Heart left ventricle (tissue), 16 donors: ENCODE results near the gene C1orf159. TPM values are rescaled to one million over a fixed set of nuclear protein-coding genes. Genes with fewer than 3 reads are reported as not detected.

ENCODE experiments used
- ATAC-seq, 4 donors: fragments of 200-7000 bp; cut with Tn5 transposase; one replicate each; pipeline ENCODE4 v1.9.1; 2020 to 2022; ENCODE audit warnings: moderate library complexity in 4 of 4, mild to moderate bottlenecking in 3 of 4, moderate number of reproducible peaks in 1 of 4
- DNase-seq, 5 donors: peaks; one replicate each; pipeline ENCODE4 v3.0.0-alpha.2; 2020
- H3K27ac ChIP-seq, 12 donors: fragments of 200-600 bp; sonication (generic) in 4 of 12; one replicate each; pipeline versions ENCODE4 v1.5.0 to v1.8.0; 2016 to 2022; ENCODE audit warnings: mild to moderate bottlenecking in 2 of 12
- H3K27me3 ChIP-seq, 9 donors: fragments of 200-600 bp; sonication (generic) in 2 of 9; one replicate each; pipeline versions ENCODE4 v1.5.1 to v1.8.0; 2016 to 2022; ENCODE audit warnings: mild to moderate bottlenecking in 3 of 9
- H3K36me3 ChIP-seq, 9 donors: fragments of 200-600 bp; sonication (generic) in 2 of 9; one replicate each; pipeline versions ENCODE4 v1.5.0 to v1.8.0; 2018 to 2022; ENCODE audit warnings: mild to moderate bottlenecking in 2 of 9
- H3K4me1 ChIP-seq, 12 donors: fragments of 200-600 bp; sonication (generic) in 4 of 12; one replicate each; pipeline versions ENCODE4 v1.5.0 to v1.8.0; 2016 to 2022; ENCODE audit warnings: mild to moderate bottlenecking in 3 of 12
- H3K4me3 ChIP-seq, 12 donors: fragments of 200-600 bp; sonication (generic) in 4 of 12; one replicate each; pipeline versions ENCODE4 v1.5.0 to v1.8.0; 2017 to 2022; ENCODE audit warnings: mild to moderate bottlenecking in 9 of 12, moderate library complexity in 4 of 12
- H3K9me3 ChIP-seq, 12 donors: fragments of 200-600 bp; sonication (generic) in 4 of 12; one replicate each; pipeline versions ENCODE4 v1.5.0 to v1.8.0; 2016 to 2022; ENCODE audit warnings: mild to moderate bottlenecking in 1 of 12
- POLR2A ChIP-seq, 2 donors: fragments of 450-650 bp; IDR thresholded peaks; one replicate each; pipeline ENCODE4 v1.6.1; 2017; ENCODE audit warnings: antibody characterized with exemption in 2 of 2, mild to moderate bottlenecking in 2 of 2, moderate library complexity in 2 of 2
- WGBS, 4 donors: extraction: QIAGEN DNeasy Blood & Tissue Kit in 2 of 4; methylation state at CpG; one replicate each; pipeline versions ENCODE4 v1.1.5 to v1.1.7; 2013 to 2018; 5-methylcytosine and 5-hydroxymethylcytosine counted together
- intact Hi-C, 10 donors: fragments of 100-400 bp; cut with DNase I; formaldehyde crosslinking; loops; one replicate each; pipeline versions ENCODE4 v1.11.1 to v1.14.2; 2022
- polyA plus RNA-seq, 2 donors: library from polyadenylated mRNA; stranded (reverse); fragments of 200-250 nt; gene quantifications; one replicate each; pipeline ENCODE4 v1.2.3, GENCODE V29; 2013
- total RNA-seq, 9 donors: library from RNA; depleted of rRNA in 2 of 9; stranded (reverse); fragments of >200 nt in 2 of 9; fragmentation: NEBNext Ultra II Directional in 3 of 9; extraction: Animal tissue kit (Norgen Biotek cat#: 25700) in 3 of 9; gene quantifications; one replicate each; pipeline versions ENCODE4 v1.1.0 to v1.2.4, GENCODE V29; 2016 to 2023
- TF ChIP-seq, protein P1 (sequence below), 12 donors: fragments of 200-600 bp; sonication (generic) in 4 of 12; IDR thresholded peaks; one replicate each; pipeline versions ENCODE4 v1.5.0 to v1.8.0; 2018 to 2022; ENCODE audit warnings: antibody characterized with exemption in 12 of 12, mild to moderate bottlenecking in 5 of 12
- donor health status: ischemic (EF 13 %, LVEDD 7.1; RV severe dilation, severe dysfunction).
- donor health status: healthy with polysubstance abuse.
- donor health status: DM: no; HTN: yes; CAD: no.
- donor health status: DM: no; HTN: no; CAD: no.
- donor health status: ischemic (EF 25% LVEDD 6.9; RV normal size, moderate dysfunction).
- donor health status: ischemic (EF 25% LVEDD 5.7; RV mildly dilated, moderate dysfunction).
- donor health status: healthy.
- donor health status: DM: yes; HTN: yes; CAD: no.
- donor health status: ischemic (EF 35%, LVEDD 5.7; RV mildly dilated, moderate dysfunction).
- donor health status: nonischemic (EF 11% LVEDD 7.7; RV severe dilation, severe dysfunction).
- donor health status: DM: yes; HTN: yes; CAD: no.
- donor health status: PGD.
- donor health status: ischemic (EF 29% LVEDD 5.4; RV normal size, mild dysfunction).
- donor health status: nonischemic (EF 23%, LVEDD 6.1; RV moderate dilation, normal function).

C1orf159 gene
- total and polyA plus RNA-seq, 11 donors = 3.7 to 7.2 (median 4.4) TPM

- no peak overlapping the region for H3K4me3 ChIP-seq
- H3K4me1 ChIP-seq = no peaks in the 10 kb centered on the region
- no peak overlapping the region for H3K27ac ChIP-seq
- TF ChIP-seq POLR2A (IDR thresholded peaks at IDR 0.05) = no peak
- TF ChIP-seq, protein P1, sequence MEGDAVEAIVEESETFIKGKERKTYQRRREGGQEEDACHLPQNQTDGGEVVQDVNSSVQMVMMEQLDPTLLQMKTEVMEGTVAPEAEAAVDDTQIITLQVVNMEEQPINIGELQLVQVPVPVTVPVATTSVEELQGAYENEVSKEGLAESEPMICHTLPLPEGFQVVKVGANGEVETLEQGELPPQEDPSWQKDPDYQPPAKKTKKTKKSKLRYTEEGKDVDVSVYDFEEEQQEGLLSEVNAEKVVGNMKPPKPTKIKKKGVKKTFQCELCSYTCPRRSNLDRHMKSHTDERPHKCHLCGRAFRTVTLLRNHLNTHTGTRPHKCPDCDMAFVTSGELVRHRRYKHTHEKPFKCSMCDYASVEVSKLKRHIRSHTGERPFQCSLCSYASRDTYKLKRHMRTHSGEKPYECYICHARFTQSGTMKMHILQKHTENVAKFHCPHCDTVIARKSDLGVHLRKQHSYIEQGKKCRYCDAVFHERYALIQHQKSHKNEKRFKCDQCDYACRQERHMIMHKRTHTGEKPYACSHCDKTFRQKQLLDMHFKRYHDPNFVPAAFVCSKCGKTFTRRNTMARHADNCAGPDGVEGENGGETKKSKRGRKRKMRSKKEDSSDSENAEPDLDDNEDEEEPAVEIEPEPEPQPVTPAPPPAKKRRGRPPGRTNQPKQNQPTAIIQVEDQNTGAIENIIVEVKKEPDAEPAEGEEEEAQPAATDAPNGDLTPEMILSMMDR (IDR thresholded peaks at IDR 0.05) = no peak
- H3K9me3 ChIP-seq = no peaks in the 10 kb centered on the region
- DNase-seq (peak in 3 of 5 donors; percentile 6 to 49 (median 16)), ATAC-seq (no peak)
- H3K36me3 ChIP-seq = peaks cover 0 to 3% (median 0%) of the 10 kb centered on the region in 9 donors
- intact Hi-C loops = no loop called here
- H3K27me3 ChIP-seq = no peaks in the 10 kb centered on the region
- 93 to 96% (median 96%) methylated on average over 28 to 38 of the region's 38 CpGs for WGBS, 4 donors
These were observed 29.7 kb downstream of the C1orf159 start for GRCh38 chr1:1085911-1086841.

DNA sequence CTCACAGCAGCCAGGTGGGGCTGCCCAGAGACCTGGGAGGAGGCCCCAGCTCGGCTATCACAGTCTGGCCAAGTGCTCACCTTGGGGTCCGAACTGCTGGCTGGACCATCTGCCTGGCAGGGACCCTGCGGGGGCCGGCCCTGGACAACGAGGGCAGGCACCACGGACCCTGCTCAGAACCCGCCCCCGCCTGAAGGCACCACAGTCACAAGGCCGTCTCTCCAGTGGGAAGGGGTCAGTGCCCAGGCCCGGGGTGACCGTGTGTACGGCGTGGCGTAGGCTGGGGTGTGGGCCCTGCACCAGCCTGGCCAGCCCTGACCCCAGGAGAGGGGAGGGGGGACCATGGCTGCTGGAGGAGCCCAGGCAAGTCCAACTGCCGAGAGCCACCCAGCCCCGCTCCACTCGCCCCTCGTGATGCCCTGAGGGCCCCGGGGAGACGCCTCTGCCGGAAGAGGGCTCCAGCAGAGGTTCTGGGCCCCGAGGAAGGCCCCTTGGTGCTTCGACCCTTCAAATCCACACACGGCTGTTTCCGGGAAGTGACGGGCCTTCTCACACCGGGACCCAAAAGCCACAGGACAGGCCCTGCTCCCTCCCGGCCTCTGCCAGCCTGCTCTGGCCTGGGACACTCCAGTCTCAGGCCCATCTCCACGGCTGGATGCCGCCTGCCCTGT is 30.6 kb downstream of the C1orf159 start:
- no peak for TF ChIP-seq POLR2A (IDR thresholded peaks at IDR 0.05)
- TF ChIP-seq, protein P1 (IDR thresholded peaks at IDR 0.05) = no peak
- H3K9me3 ChIP-seq = no peaks in the 10 kb centered on the region
- WGBS, 4 donors = 89 to 96% (median 94%) methylated on average over 14 to 30 of the region's 30 CpGs
- no peak overlapping the region for H3K4me3 ChIP-seq
- intact Hi-C loops = no loop called here
- H3K27ac ChIP-seq = no peak overlapping the region
- DNase-seq (peak in 2 of 5 donors; percentile 17 to 49), ATAC-seq (no peak)
- H3K27me3 ChIP-seq = no peaks in the 10 kb centered on the region
- H3K4me1 ChIP-seq = peaks cover 0 to 2% (median 1%) of the 10 kb centered on the region in 12 donors
- peaks cover 0 to 3% (median 0%) of the 10 kb centered on the region in 9 donors for H3K36me3 ChIP-seq

DNA sequence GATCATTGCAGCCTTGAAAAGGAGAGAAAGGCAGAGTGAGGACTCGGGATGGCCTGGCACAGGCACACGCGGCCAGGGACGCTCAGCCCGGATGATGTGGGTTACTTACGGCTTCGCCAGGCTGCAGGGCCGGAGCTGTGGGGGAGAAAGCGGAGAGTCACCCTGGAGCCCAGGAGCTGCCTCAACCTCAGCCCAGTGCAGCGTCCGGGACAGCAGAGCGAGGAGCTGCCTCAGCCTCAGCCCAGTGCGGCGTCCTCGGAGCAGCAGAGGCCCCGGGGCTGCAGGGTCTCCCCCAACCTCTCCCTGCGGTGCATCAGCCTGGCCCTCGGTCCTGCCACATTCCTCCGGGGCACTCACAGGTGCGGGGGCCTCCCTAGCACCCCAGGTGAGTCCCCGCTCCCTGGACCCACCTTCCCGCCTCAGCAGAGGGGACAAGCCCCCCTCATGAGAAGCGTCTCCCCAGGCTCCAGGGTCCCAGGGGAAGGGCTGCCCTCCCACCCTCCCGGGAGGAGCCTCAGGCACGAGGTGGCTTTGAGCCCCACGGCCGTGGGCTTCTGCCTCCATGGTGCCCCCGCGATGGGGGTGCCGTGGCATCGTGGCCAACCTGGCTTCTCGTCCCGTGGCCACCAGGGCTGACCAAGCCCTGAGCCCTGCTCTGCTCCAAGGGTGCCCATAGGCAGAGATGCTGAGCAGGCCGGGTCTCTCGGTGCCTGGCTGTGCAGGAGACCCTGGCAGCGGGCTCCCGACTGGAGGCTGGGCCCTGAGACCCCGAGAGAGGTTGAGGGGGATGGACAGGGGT is 31.3 kb downstream of the C1orf159 start:
- 92 to 94% (median 94%) methylated on average over 13 to 38 of the region's 38 CpGs for WGBS, 4 donors

More for the DNA sequence above, 31.3 kb downstream of the C1orf159 start:
- intact Hi-C loops = no loop called here
- ATAC-seq = no peak
- Histone ChIP-seq H3K4me1 (peaks cover 0 to 9% (median 9%) of the 10 kb centered on the region in 12 donors), H3K27me3 (peaks cover 0 to 4% (median 0%) of the 10 kb centered on the region in 9 donors), H3K9me3 (no peaks in the 10 kb centered on the region), H3K36me3 (peaks cover 0 to 3% (median 0%) of the 10 kb centered on the region in 9 donors), H3K4me3 (no peak overlapping the region), H3K27ac (no peak overlapping the region)
- TF ChIP-seq, protein P1 (IDR thresholded peaks at IDR 0.05) = no peak
- TF ChIP-seq POLR2A (IDR thresholded peaks at IDR 0.05) = no peak
- DNase-seq = peak in 3 of 5 donors; percentile 5 to 64 (median 14)
